Stimulated activated CD8-positive, alpha-beta memory T cell treated with anti-CD3 and anti-CD28 coated beads, Interleukin-7, amount 100 ng/mL, for 24 hours (primary cell): ENCODE data around the gene EXOC1L.

ENCODE experiments used
- DNase-seq: peaks from one replicate; pipeline ENCODE4 v3.0.0-alpha.2; 2020; ENCODE audit warnings: low read depth

EXOC1L gene

GRCh38 chr4:55884093-55884850 is 64.7 kb downstream of the EXOC1L start:
- no peak for DNase-seq

DNA sequence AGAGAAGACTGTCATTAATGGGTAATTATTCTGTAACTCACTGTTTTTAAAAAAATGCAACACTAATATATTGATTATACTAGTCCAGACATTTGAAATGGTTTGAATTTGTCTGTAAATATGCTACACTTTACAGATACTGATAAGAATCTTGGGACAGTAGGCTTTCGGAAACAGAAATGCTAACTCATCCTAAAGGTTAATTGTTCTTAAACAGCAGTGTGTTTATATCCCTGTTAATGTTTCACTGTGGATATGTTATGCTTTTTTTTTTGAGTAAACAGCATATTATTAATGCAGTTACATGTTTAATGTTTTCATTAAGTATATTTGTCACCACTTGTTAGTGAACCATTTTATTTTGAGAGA is 65.2 kb downstream of the EXOC1L start:
- no peak for DNase-seq
